ENCODE measurements around the gene PJA1.

Gene PJA1

DNA sequence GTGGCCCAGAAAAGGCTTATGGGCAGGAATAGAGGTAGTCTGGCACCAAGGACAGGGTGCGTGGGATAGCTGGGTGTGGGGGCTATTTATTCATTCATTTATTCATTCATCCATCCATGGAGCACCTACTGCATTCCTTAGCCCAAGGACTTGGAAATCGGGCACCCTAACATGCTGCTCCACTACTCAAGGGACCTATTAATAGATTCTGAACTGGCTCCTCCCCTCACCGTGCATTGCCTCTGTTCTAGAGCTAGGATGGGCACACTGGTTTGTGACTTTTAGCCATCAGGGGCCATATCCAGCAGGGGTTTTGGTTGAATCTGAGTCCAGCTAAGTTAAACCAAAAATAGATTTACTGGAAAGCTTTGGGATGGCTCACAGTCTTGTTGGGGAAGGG is 30.6 kb upstream of the PJA1 start (continued):
- no peak for TF ChIP-seq ZNF138 (tag by site-specific recombination; IDR thresholded peaks at IDR 0.05; ENCODE audit: borderline replicate concordance)
- TF ChIP-seq ZNF423 (tag by site-specific recombination; IDR thresholded peaks at IDR 0.05) = no peak
- TF ChIP-seq, protein P1, sequence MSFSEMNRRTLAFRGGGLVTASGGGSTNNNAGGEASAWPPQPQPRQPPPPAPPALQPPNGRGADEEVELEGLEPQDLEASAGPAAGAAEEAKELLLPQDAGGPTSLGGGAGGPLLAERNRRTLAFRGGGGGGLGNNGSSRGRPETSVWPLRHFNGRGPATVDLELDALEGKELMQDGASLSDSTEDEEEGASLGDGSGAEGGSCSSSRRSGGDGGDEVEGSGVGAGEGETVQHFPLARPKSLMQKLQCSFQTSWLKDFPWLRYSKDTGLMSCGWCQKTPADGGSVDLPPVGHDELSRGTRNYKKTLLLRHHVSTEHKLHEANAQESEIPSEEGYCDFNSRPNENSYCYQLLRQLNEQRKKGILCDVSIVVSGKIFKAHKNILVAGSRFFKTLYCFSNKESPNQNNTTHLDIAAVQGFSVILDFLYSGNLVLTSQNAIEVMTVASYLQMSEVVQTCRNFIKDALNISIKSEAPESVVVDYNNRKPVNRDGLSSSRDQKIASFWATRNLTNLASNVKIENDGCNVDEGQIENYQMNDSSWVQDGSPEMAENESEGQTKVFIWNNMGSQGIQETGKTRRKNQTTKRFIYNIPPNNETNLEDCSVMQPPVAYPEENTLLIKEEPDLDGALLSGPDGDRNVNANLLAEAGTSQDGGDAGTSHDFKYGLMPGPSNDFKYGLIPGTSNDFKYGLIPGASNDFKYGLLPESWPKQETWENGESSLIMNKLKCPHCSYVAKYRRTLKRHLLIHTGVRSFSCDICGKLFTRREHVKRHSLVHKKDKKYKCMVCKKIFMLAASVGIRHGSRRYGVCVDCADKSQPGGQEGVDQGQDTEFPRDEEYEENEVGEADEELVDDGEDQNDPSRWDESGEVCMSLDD (tag by site-specific recombination; IDR thresholded peaks at IDR 0.05) = no peak
- TF ChIP-seq ZNF624 (tag by site-specific recombination; IDR thresholded peaks at IDR 0.05) = no peak

- ChIA-PET CTCF (no interaction called here), POLR2A (no interaction called here)
- H3K9me3 ChIP-seq (ENCODE audit: control insufficient read depth, insufficient read depth, low read depth, low read length) = no peaks in the 10 kb centered on the region
- H3K36me3 ChIP-seq (ENCODE audit: control insufficient read depth in 2 of 2, insufficient read depth in 1 of 2, low read length in 2 of 2) = no peaks in the 10 kb centered on the region
- no peak overlapping the region for H3K27ac ChIP-seq (ENCODE audit: extremely low read depth, low read depth, low read length)
- H3K4me1 ChIP-seq (ENCODE audit: control insufficient read depth, insufficient read depth, low read length) = no peaks in the 10 kb centered on the region
- no peak for TF ChIP-seq ZNF23 (tag by site-specific recombination; IDR thresholded peaks at IDR 0.05; ENCODE audit: borderline replicate concordance)
- no peak for TF ChIP-seq ZNF530 (tag by site-specific recombination; IDR thresholded peaks at IDR 0.05; ENCODE audit: low read depth)
- no peak for TF ChIP-seq RBAK (tag by site-specific recombination; IDR thresholded peaks at IDR 0.05)
- TF ChIP-seq ZNF184 (tag by site-specific recombination; IDR thresholded peaks at IDR 0.05) = no peak
- no peak for TF ChIP-seq ZNF146 (tag by site-specific recombination; IDR thresholded peaks at IDR 0.05)
- no peak for TF ChIP-seq ZNF133 (tag by site-specific recombination; IDR thresholded peaks at IDR 0.05)
- TF ChIP-seq ZBTB6 (tag by site-specific recombination; IDR thresholded peaks at IDR 0.05) = no peak
- no peak for TF ChIP-seq ZNF274 (IDR thresholded peaks at IDR 0.05; ENCODE audit: low read length)
- TF ChIP-seq ZNF274 (tag by site-specific recombination; IDR thresholded peaks at IDR 0.05; ENCODE audit: borderline replicate concordance) = no peak
- TF ChIP-seq ZNF768 (tag by site-specific recombination; IDR thresholded peaks at IDR 0.05) = no peak
- no peak for TF ChIP-seq MZF1 (tag by site-specific recombination; IDR thresholded peaks at IDR 0.05; ENCODE audit: borderline replicate concordance)
- TF ChIP-seq ZNF658 (tag by site-specific recombination; IDR thresholded peaks at IDR 0.05) = no peak
- no peak for TF ChIP-seq ZNF335 (tag by site-specific recombination; conservative IDR thresholded peaks at IDR 0.05)
- TF ChIP-seq ZNF664 (tag by site-specific recombination; IDR thresholded peaks at IDR 0.05) = no peak
- no peak for TF ChIP-seq ZNF473 (tag by site-specific recombination; IDR thresholded peaks at IDR 0.05)
- no peak for TF ChIP-seq ZNF311 (tag by site-specific recombination; IDR thresholded peaks at IDR 0.05; ENCODE audit: borderline replicate concordance)
- no peak for TF ChIP-seq ZNF529 (tag by site-specific recombination; IDR thresholded peaks at IDR 0.05; ENCODE audit: insufficient replicate concordance)
- TF ChIP-seq ZNF701 (tag by site-specific recombination; IDR thresholded peaks at IDR 0.05) = no peak
- TF ChIP-seq ZXDB (tag by site-specific recombination; IDR thresholded peaks at IDR 0.05) = no peak
- TF ChIP-seq ZNF394 (tag by site-specific recombination; IDR thresholded peaks at IDR 0.05; ENCODE audit: borderline replicate concordance) = no peak
- no peak overlapping the region for H3K4me3 ChIP-seq (ENCODE audit: low read depth, low read length)
These were observed 29.9 kb upstream of the PJA1 start for GRCh38 chrX:69195192-69195591.
